Colonic mucosa (tissue), 4 donors: ENCODE data around the gene SRRM3. TPM values are rescaled to one million over a fixed set of nuclear protein-coding genes. Genes with fewer than 3 reads are reported as not detected.

Experiments
- DNase-seq: peaks from one replicate; pipeline ENCODE4 v3.0.0-alpha.2; 2020
- H3K27ac ChIP-seq: fragments of 200-600 bp; one replicate; pipeline ENCODE4 v1.8.0; 2021
- H3K27me3 ChIP-seq: fragments of 200-600 bp; one replicate; pipeline ENCODE4 v1.8.0; 2021
- H3K36me3 ChIP-seq: fragments of 200-600 bp; one replicate; pipeline ENCODE4 v1.8.0; 2021
- H3K4me1 ChIP-seq: fragments of 200-600 bp; one replicate; pipeline ENCODE4 v1.8.0; 2021; ENCODE audit warnings: mild to moderate bottlenecking
- H3K4me3 ChIP-seq: fragments of 200-600 bp; one replicate; pipeline ENCODE4 v1.8.0; 2021
- H3K9ac ChIP-seq, 2 donors: one replicate each; pipeline ENCODE4 v1.7.0; 2013; ENCODE audit warnings: control low read depth in 2 of 2, low read depth in 2 of 2, low read length in 2 of 2
- H3K9me3 ChIP-seq: fragments of 200-600 bp; one replicate; pipeline ENCODE4 v1.8.0; 2021
- CTCF ChIP-seq: fragments of 200-600 bp; IDR thresholded peaks from one replicate; pipeline ENCODE4 v1.8.0; 2022; ENCODE audit warnings: antibody characterized with exemption, mild to moderate bottlenecking
- intact Hi-C: fragments of 100-400 bp; cut with DNase I; formaldehyde crosslinking; loops from one replicate; pipeline ENCODE4 v1.14.1; 2022
- total RNA-seq, 2 donors: library from RNA; stranded (reverse); fragmentation: NEBNext Ultra II Directional in 1 of 2; extraction: Animal tissue kit (Norgen Biotek cat#: 25700) in 1 of 2; gene quantifications; one replicate each; pipeline ENCODE4 v1.2.1, GENCODE V29; 2021
- donor health status: healthy.
- donor health status: DM: no; HTN: no; CAD: no.
- donor health status: DM: no; HTN: no; CAD: no.

Gene SRRM3
- total RNA-seq, 2 donors from 2014 or later: 0.64 to 0.67 TPM

- H3K27ac ChIP-seq: no peak overlapping the region
- intact Hi-C loops: no loop called here
- H3K9me3 ChIP-seq: no peaks in the 10 kb centered on the region
- no peak overlapping the region for H3K4me3 ChIP-seq
- TF ChIP-seq CTCF: no peak
- no peaks in the 10 kb centered on the region for H3K4me1 ChIP-seq
- DNase-seq: peak; percentile 21
- H3K27me3 ChIP-seq: no peaks in the 10 kb centered on the region
- no peaks in the 10 kb centered on the region for H3K36me3 ChIP-seq
- no peak overlapping the region for H3K9ac ChIP-seq
These were observed 9.9 kb upstream of the SRRM3 start for GRCh38 chr7:76191783-76192240.

GRCh38 chr7:76193466-76193865 is 8.2 kb upstream of the SRRM3 start:
- TF ChIP-seq CTCF: no peak
- no peaks in the 10 kb centered on the region for H3K4me1 ChIP-seq
- H3K9me3 ChIP-seq: no peaks in the 10 kb centered on the region
- no peaks in the 10 kb centered on the region for H3K27me3 ChIP-seq
- H3K4me3 ChIP-seq: no peak overlapping the region
- no peaks in the 10 kb centered on the region for H3K36me3 ChIP-seq
- H3K9ac ChIP-seq: no peak overlapping the region
- intact Hi-C loops: no loop called here
- DNase-seq: no peak
- H3K27ac ChIP-seq: no peak overlapping the region

GRCh38 chr7:76193883-76194282 is 7.8 kb upstream of the SRRM3 start:
- H3K9me3 ChIP-seq: no peaks in the 10 kb centered on the region
- TF ChIP-seq CTCF: no peak
- intact Hi-C loops: no loop called here
- H3K36me3 ChIP-seq: no peaks in the 10 kb centered on the region
- H3K4me3 ChIP-seq: no peak overlapping the region
- no peak overlapping the region for H3K27ac ChIP-seq
- no peak overlapping the region for H3K9ac ChIP-seq
- no peaks in the 10 kb centered on the region for H3K27me3 ChIP-seq
- no peaks in the 10 kb centered on the region for H3K4me1 ChIP-seq
- no peak for DNase-seq

GRCh38 chr7:76196786-76197185 is 4.9 kb upstream of the SRRM3 start:
- DNase-seq: no peak
- H3K4me3 ChIP-seq: no peak overlapping the region
- H3K27me3 ChIP-seq: peaks cover under 1% of the 10 kb centered on the region
- H3K4me1 ChIP-seq: no peaks in the 10 kb centered on the region
- no peak overlapping the region for H3K27ac ChIP-seq
- intact Hi-C loops: no loop called here
- H3K36me3 ChIP-seq: no peaks in the 10 kb centered on the region
- H3K9ac ChIP-seq: no peak overlapping the region
- H3K9me3 ChIP-seq: no peaks in the 10 kb centered on the region
- TF ChIP-seq CTCF: no peak

- intact Hi-C loops: no loop called here
- peaks cover 6% of the 10 kb centered on the region for H3K27me3 ChIP-seq
- no peak for TF ChIP-seq CTCF
- DNase-seq: no peak
- H3K4me3 ChIP-seq: no peak overlapping the region
- no peaks in the 10 kb centered on the region for H3K9me3 ChIP-seq
- no peak overlapping the region for H3K27ac ChIP-seq
- H3K9ac ChIP-seq: no peak overlapping the region
- H3K4me1 ChIP-seq: no peaks in the 10 kb centered on the region
- H3K36me3 ChIP-seq: no peaks in the 10 kb centered on the region
These were observed 3.5 kb upstream of the SRRM3 start for GRCh38 chr7:76198202-76198601.

GRCh38 chr7:76202666-76203030 is 952 bp downstream of the SRRM3 start:
- Histone ChIP-seq H3K36me3 (no peaks in the 10 kb centered on the region), H3K4me1 (no peaks in the 10 kb centered on the region), H3K9me3 (no peaks in the 10 kb centered on the region), H3K4me3 (no peak overlapping the region), H3K9ac (no peak overlapping the region), H3K27me3 (peaks cover 6% of the 10 kb centered on the region), H3K27ac (no peak overlapping the region)
- TF ChIP-seq CTCF: no peak
- intact Hi-C loops: no loop called here
- DNase-seq: no peak
